ENCODE measurements around the gene PLPP3. TPM values are rescaled to one million over a fixed set of nuclear protein-coding genes. Genes with fewer than 3 reads are reported as not detected.

The PLPP3 gene
- total and polyA plus RNA-seq, 12 donors: 16.2 to 136 (median 77.8) TPM

GRCh38 chr1:56459260-56459659, 120.1 kb downstream of the PLPP3 start:
- H3K9me3 ChIP-seq: no peaks in the 10 kb centered on the region
- intact Hi-C loops (cut with DNase I): loop anchor here in 1 of 10 donors (5.0 kb wide), 1 partner anchor 47 kb away; no protein-coding TSS in a partner anchor
- ATAC-seq (no peak), DNase-seq (no peak)
- no peaks in the 10 kb centered on the region for H3K36me3 ChIP-seq
- H3K27me3 ChIP-seq: no peaks in the 10 kb centered on the region
- H3K4me3 ChIP-seq: no peak overlapping the region
- peaks cover 0 to 22% (median 7%) of the 10 kb centered on the region in 9 donors for H3K4me1 ChIP-seq
- WGBS, 2 donors: 74 to 97% methylated on average over 4 of the region's 4 CpGs
- TF ChIP-seq CTCF (IDR thresholded peaks at IDR 0.05): no peak
- no peak overlapping the region for H3K27ac ChIP-seq

DNA sequence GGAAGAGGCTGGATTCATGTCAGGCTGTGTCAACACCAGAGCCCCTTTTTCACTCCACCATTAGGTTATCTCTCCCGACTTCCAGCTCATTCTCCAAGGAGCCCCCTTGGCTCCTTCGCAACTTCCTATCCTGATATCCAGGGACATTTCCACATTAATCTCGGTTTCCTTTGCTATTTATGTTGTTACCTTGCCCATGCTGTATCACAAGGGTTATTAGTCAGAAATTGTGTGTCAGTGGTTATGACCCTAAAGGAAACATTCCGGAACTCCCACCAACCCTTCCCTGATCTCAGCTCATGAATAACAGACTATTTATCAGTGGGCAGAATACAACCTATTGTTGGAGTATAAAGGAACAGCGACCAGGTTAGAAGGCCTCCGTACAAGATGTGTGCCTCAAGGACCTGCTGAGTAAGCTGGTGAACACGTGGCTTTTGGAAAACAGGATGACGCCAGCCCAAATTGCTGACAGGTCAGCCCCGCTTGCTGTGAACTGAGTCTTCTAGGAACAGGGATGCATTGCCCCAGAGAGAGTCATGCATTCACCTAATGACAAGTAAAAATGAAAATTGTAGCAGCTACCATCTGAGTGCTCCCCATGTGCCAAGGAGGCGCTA, 121.5 kb downstream of the PLPP3 start:
- peaks cover 0 to 32% (median 11%) of the 10 kb centered on the region in 9 donors for H3K4me1 ChIP-seq
- 69 to 72% methylated on average over 10 of the region's 10 CpGs for WGBS, 2 donors
- TF ChIP-seq CTCF (IDR thresholded peaks at IDR 0.05): no peak
- H3K27me3 ChIP-seq: no peaks in the 10 kb centered on the region
- no peak for DNase-seq
- no peak overlapping the region for H3K4me3 ChIP-seq
- intact Hi-C loops (cut with DNase I): loop anchor here in 1 of 10 donors (5.0 kb wide), 1 partner anchor 46 kb away; no protein-coding TSS in a partner anchor
- H3K36me3 ChIP-seq: no peaks in the 10 kb centered on the region
- H3K27ac ChIP-seq: peak overlapping the region in 3 of 10 donors; percentile 16 to 28 (median 27)
- ATAC-seq: peak in 5 of 8 donors; percentile 17 to 49 (median 27)
- no peaks in the 10 kb centered on the region for H3K9me3 ChIP-seq

GRCh38 chr1:56456435-56457101, 122.8 kb downstream of the PLPP3 start:
- 44 to 47% methylated on average over 12 of the region's 12 CpGs for WGBS, 2 donors
- peak in 6 of 8 donors; percentile 38 to 85 (median 72) for ATAC-seq
- H3K27ac ChIP-seq: peak overlapping the region in 6 of 10 donors; percentile 5 to 45 (median 28)

More at GRCh38 chr1:56456435-56457101, 122.8 kb downstream of the PLPP3 start:
- peak in 1 of 2 donors; percentile 46 for DNase-seq
- peaks cover 5 to 43% (median 21%) of the 10 kb centered on the region in 9 donors for H3K4me1 ChIP-seq
- intact Hi-C loops (cut with DNase I): loop anchor here in 1 of 10 donors (5.0 kb wide), 1 partner anchor 44 kb away; no protein-coding TSS in a partner anchor
- no peaks in the 10 kb centered on the region for H3K27me3 ChIP-seq
- TF ChIP-seq CTCF (IDR thresholded peaks at IDR 0.05): no peak
- H3K9me3 ChIP-seq: no peaks in the 10 kb centered on the region
- no peak overlapping the region for H3K4me3 ChIP-seq
- no peaks in the 10 kb centered on the region for H3K36me3 ChIP-seq
